HepG2 (cell line): Measurements from ENCODE around the gene CDT1. TPM values are rescaled to one million over a fixed set of nuclear protein-coding genes. Genes with fewer than 3 reads are reported as not detected.

Experiments used
- ASH2L ChIP-seq: fragments of 300-600, 200-600 bp; sonication (generic); IDR thresholded peaks from 2 replicates; pipeline ENCODE4 v1.7.0; 2017; ENCODE audit warnings: low read depth, mild to moderate bottlenecking, moderate library complexity, mixed read lengths, low read length; ENCODE audit not compliant: insufficient read length
- CBX5 ChIP-seq: sonication (generic); formaldehyde crosslinking; IDR thresholded peaks from 2 replicates; pipeline ENCODE4 v1.4.0; 2020; ENCODE audit warnings: missing genetic modification reagents, borderline replicate concordance
- MTA1 ChIP-seq: sonication (generic); formaldehyde crosslinking; IDR thresholded peaks from 2 replicates; pipeline ENCODE4 v1.4.0; 2020; ENCODE audit warnings: missing genetic modification reagents, mild to moderate bottlenecking, borderline replicate concordance
- PHF20 ChIP-seq: sonication (generic); formaldehyde crosslinking; IDR thresholded peaks from 2 replicates; pipeline ENCODE4 v1.5.0; 2020; ENCODE audit warnings: mild to moderate bottlenecking, missing genetic modification reagents
- POGZ ChIP-seq: sonication (generic); formaldehyde crosslinking; IDR thresholded peaks from 2 replicates; pipeline ENCODE4 v1.4.0; 2020; ENCODE audit warnings: mild to moderate bottlenecking, missing genetic modification reagents
- RBFOX2 ChIP-seq: fragments of 200-400 bp; formaldehyde crosslinking; IDR thresholded peaks from 2 replicates; pipeline ENCODE4 v1.6.1; 2017; ENCODE audit warnings: low read depth, mild to moderate bottlenecking, low read length
- SOX6 ChIP-seq, 2 experiments: fragments of 450-650 bp in 1 of 2; sonication (generic) in 1 of 2; formaldehyde crosslinking in 1 of 2; IDR thresholded peaks; 2 replicates each; pipeline versions ENCODE4 v1.4.0 to v1.6.1; 2017 to 2020; ENCODE audit warnings: antibody characterized with exemption in 1 of 2, mild to moderate bottlenecking in 1 of 2, missing genetic modification reagents in 1 of 2
- SRSF4 ChIP-seq: fragments of 200-400 bp; formaldehyde crosslinking; IDR thresholded peaks from one replicate; pipeline ENCODE4 v1.6.1; 2018; ENCODE audit warnings: mild to moderate bottlenecking, low read depth, low read length, moderate library complexity; ENCODE audit not compliant: poor library complexity, severe bottlenecking
- TIGD3 ChIP-seq: sonication (generic); formaldehyde crosslinking; IDR thresholded peaks from 2 replicates; pipeline ENCODE4 v1.5.1; 2020; ENCODE audit warnings: mild to moderate bottlenecking, missing genetic modification reagents, borderline replicate concordance
- XBP1 ChIP-seq: sonication (generic); formaldehyde crosslinking; IDR thresholded peaks from 2 replicates; pipeline ENCODE4 v1.5.0; 2020; ENCODE audit warnings: missing genetic modification reagents
- ZNF451 ChIP-seq: sonication (generic); formaldehyde crosslinking; IDR thresholded peaks from 2 replicates; pipeline ENCODE4 v1.5.0; 2020; ENCODE audit warnings: mild to moderate bottlenecking, missing genetic modification reagents
- ZNF549 ChIP-seq: sonication (generic); formaldehyde crosslinking; IDR thresholded peaks from 2 replicates; pipeline ENCODE4 v1.5.0; 2020; ENCODE audit warnings: missing genetic modification reagents
- ZNF646 ChIP-seq: sonication (generic); formaldehyde crosslinking; IDR thresholded peaks from 2 replicates; pipeline ENCODE4 v1.9.0; 2021; ENCODE audit warnings: mild to moderate bottlenecking, missing genetic modification reagents
- ZNF674 ChIP-seq: sonication (generic); formaldehyde crosslinking; IDR thresholded peaks from 2 replicates; pipeline ENCODE4 v1.5.0; 2020; ENCODE audit warnings: low read depth, mild to moderate bottlenecking, missing genetic modification reagents
- ZNF775 ChIP-seq: sonication (generic); formaldehyde crosslinking; IDR thresholded peaks from 2 replicates; pipeline ENCODE4 v1.4.0; 2020; ENCODE audit warnings: missing genetic modification reagents, mild to moderate bottlenecking, moderate library complexity, borderline replicate concordance
- polyA plus RNA-seq, 8 experiments: library from polyadenylated mRNA; depleted of rRNA in 3 of 8; stranded (reverse) in 7 of 8; unstranded in 1 of 8; fragments of >200 nt; fragmentation: Illumina TruSeq in 4 of 8; extraction: Trizol in 4 of 8; gene quantifications; 2 replicates each; pipeline versions ENCODE4 v1.2.1 to v1.2.3, GENCODE V29; 2011 to 2016; ENCODE audit warnings: low read depth in 4 of 8, missing spikeins in 1 of 8, mixed read lengths in 1 of 8; ENCODE audit not compliant: insufficient read depth in 1 of 8
- total RNA-seq, 5 experiments: library from RNA; depleted of rRNA; stranded (reverse); fragments of >200 nt; fragmentation: Illumina TruSeq; extraction: Trizol; gene quantifications; 2 replicates each; pipeline ENCODE4 v1.2.3, GENCODE V29; 2016; ENCODE audit warnings: low read depth in 1 of 5
- TF ChIP-seq, protein P1 (sequence below): sonication (generic); formaldehyde crosslinking; IDR thresholded peaks from 2 replicates; pipeline ENCODE4 v1.8.1; 2022; ENCODE audit warnings: mild to moderate bottlenecking, missing genetic modification reagents
- TF ChIP-seq, protein P2 (sequence below): sonication (generic); formaldehyde crosslinking; IDR thresholded peaks from 2 replicates; pipeline ENCODE4 v1.4.0; 2020; ENCODE audit warnings: missing genetic modification reagents
- TF ChIP-seq, protein P3 (sequence below): sonication (generic); formaldehyde crosslinking; conservative IDR thresholded peaks from 2 replicates; pipeline ENCODE4 v1.8.1; 2023; ENCODE audit warnings: missing genetic modification reagents

The CDT1 gene
- total and polyA plus RNA-seq, 2 of the 13 experiments (the other 11 are each of a cell fraction or from before 2014, with no cell fraction given), result 23.1 to 23.8 TPM

GRCh38 chr16:88759245-88759975 is 44.2 kb upstream of the CDT1 start (continued):
- TF ChIP-seq, protein P1, sequence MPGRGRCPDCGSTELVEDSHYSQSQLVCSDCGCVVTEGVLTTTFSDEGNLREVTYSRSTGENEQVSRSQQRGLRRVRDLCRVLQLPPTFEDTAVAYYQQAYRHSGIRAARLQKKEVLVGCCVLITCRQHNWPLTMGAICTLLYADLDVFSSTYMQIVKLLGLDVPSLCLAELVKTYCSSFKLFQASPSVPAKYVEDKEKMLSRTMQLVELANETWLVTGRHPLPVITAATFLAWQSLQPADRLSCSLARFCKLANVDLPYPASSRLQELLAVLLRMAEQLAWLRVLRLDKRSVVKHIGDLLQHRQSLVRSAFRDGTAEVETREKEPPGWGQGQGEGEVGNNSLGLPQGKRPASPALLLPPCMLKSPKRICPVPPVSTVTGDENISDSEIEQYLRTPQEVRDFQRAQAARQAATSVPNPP (CRISPR knock-in tag), result no peak
- TF ChIP-seq ZNF451 (no peak; the same call in none of the 2 replicates), ASH2L (no peak), MTA1 (CRISPR knock-in tag) (no peak), POGZ (CRISPR knock-in tag) (no peak), ZNF674 (CRISPR knock-in tag) (no peak), ZNF549 (no peak), ZNF646 (CRISPR knock-in tag) (no peak), XBP1 (CRISPR knock-in tag) (no peak), ZNF775 (CRISPR knock-in tag) (no peak), PHF20 (CRISPR knock-in tag) (peak; percentile 65), SRSF4 (no peak), RBFOX2 (peak; percentile 52; the same call in 1 of the 2 replicates), CBX5 (CRISPR knock-in tag) (peak; percentile 71; the same call in 1 of the 2 replicates), SOX6 (IDR thresholded peaks at IDR 0.05) (no peak), SOX6 (CRISPR knock-in tag; IDR thresholded peaks at IDR 0.05) (peak; percentile 57), TIGD3 (CRISPR knock-in tag) (no peak; the same call in 1 of the 2 replicates)
- TF ChIP-seq, protein P2, sequence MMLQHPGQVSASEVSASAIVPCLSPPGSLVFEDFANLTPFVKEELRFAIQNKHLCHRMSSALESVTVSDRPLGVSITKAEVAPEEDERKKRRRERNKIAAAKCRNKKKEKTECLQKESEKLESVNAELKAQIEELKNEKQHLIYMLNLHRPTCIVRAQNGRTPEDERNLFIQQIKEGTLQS (CRISPR knock-in tag), result no peak
- TF ChIP-seq, protein P3, sequence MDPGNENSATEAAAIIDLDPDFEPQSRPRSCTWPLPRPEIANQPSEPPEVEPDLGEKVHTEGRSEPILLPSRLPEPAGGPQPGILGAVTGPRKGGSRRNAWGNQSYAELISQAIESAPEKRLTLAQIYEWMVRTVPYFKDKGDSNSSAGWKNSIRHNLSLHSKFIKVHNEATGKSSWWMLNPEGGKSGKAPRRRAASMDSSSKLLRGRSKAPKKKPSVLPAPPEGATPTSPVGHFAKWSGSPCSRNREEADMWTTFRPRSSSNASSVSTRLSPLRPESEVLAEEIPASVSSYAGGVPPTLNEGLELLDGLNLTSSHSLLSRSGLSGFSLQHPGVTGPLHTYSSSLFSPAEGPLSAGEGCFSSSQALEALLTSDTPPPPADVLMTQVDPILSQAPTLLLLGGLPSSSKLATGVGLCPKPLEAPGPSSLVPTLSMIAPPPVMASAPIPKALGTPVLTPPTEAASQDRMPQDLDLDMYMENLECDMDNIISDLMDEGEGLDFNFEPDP, result no peak
